A549 (cell line): ENCODE measurements around the gene RXRA. TPM values are rescaled to one million over a fixed set of nuclear protein-coding genes. Genes with fewer than 3 reads are reported as not detected.

Experiments used
- ATAC-seq, 2 experiments: fragments of 200-7000 bp in 1 of 2; fragments of >200 bp in 1 of 2; cut with Nextera tagmentation in 1 of 2; cut with Tn5 transposase in 1 of 2; 3 replicates each; pipeline versions ENCODE4 v1.8.0 to v1.9.1; 2018 to 2020; ENCODE audit warnings: mild to moderate bottlenecking in 1 of 2, moderate library complexity in 1 of 2
- CTCF ChIA-PET: fragments of 300-600 bp; sonication (Branson Sonifier 250); formaldehyde crosslinking; extraction: SDS; loops from one replicate; lab custom pipeline; 2021; ENCODE audit warnings: antibody characterized with exemption, inconsistent platforms; lab: Yijun Ruan, JAX
- POLR2A ChIA-PET: fragments of 350-600 bp; formaldehyde crosslinking; extraction: SDS; loops from one replicate; lab custom pipeline; 2021; ENCODE audit warnings: antibody characterized with exemption, inconsistent platforms; lab: Yijun Ruan, JAX
- DNase-seq, 2 experiments: peaks; one replicate each; pipeline versions ENCODE4 v3.0.0 to v3.0.0-alpha.2; 2011 to 2016; ENCODE audit warnings: low read depth in 1 of 2, low spot score in 1 of 2
- FAIRE-seq: peaks from 2 replicates; lab custom pipeline; 2011; peaks lifted over from hg19 to GRCh38; lab: Jason Lieb, UNC
- H3K27ac ChIP-seq, 2 experiments: fragments of >200 bp; sonication (Bioruptor Twin); formaldehyde crosslinking; 3 replicates each; pipeline ENCODE4 v1.5.1; 2016 to 2017
- H3K4me1 ChIP-seq: fragments of >200 bp; sonication (Bioruptor Twin); formaldehyde crosslinking; 3 replicates; pipeline ENCODE4 v1.6.1; 2016
- H3K4me2 ChIP-seq: fragments of >200 bp; sonication (Bioruptor Twin); formaldehyde crosslinking; 3 replicates; pipeline ENCODE4 v1.6.1; 2016
- H3K4me3 ChIP-seq: fragments of >200 bp; sonication (Bioruptor Twin); formaldehyde crosslinking; 3 replicates; pipeline ENCODE4 v1.5.1; 2016
- H3K9me3 ChIP-seq: fragments of >200 bp; sonication (Bioruptor Twin); formaldehyde crosslinking; 3 replicates; pipeline ENCODE4 v1.6.1; 2016
- CBX8 ChIP-seq: fragments of 200-600 bp; sonication (generic); IDR thresholded peaks from 2 replicates; pipeline ENCODE4 v1.6.1; 2016
- CHD2 ChIP-seq: fragments of 150-350 bp; IDR thresholded peaks from 2 replicates; pipeline ENCODE4 v1.6.1; 2014; ENCODE audit warnings: low read length; ENCODE audit not compliant: partially characterized antibody
- FOSL2 ChIP-seq, 2 experiments: fragments of 450-650 bp in 1 of 2; fragments of >200 bp in 1 of 2; sonication (Bioruptor Twin) in 1 of 2; formaldehyde crosslinking; IDR thresholded peaks; 2 replicates each; pipeline versions ENCODE4 v1.5.0 to v1.6.1; 2016 to 2020; ENCODE audit warnings: mild to moderate bottlenecking in 1 of 2, moderate library complexity in 1 of 2
- FOXS1 ChIP-seq: fragments of 250-450 bp; sonication (Bioruptor Pico); IDR thresholded peaks from 2 replicates; pipeline ENCODE4 v1.5.0; 2020; ENCODE audit warnings: mild to moderate bottlenecking, moderate library complexity
- HEYL ChIP-seq: fragments of 250-450 bp; sonication (Bioruptor Pico); IDR thresholded peaks from 2 replicates; pipeline ENCODE4 v1.8.0; 2021; ENCODE audit warnings: mild to moderate bottlenecking, moderate library complexity
- HOXA7 ChIP-seq: fragments of 250-450 bp; sonication (Bioruptor Pico); IDR thresholded peaks from 2 replicates; pipeline ENCODE4 v1.5.0; 2020; ENCODE audit warnings: mild to moderate bottlenecking, moderate library complexity
- HOXB5 ChIP-seq: fragments of 250-450 bp; sonication (Bioruptor Pico); IDR thresholded peaks from 2 replicates; pipeline ENCODE4 v1.5.0; 2020; ENCODE audit warnings: mild to moderate bottlenecking, moderate library complexity
- JUN ChIP-seq, 2 experiments: fragments of >200 bp; sonication (Bioruptor Twin); formaldehyde crosslinking; IDR thresholded peaks; 2 replicates in 1 of 2; 3 replicates in 1 of 2; pipeline ENCODE4 v1.6.1; 2016 to 2017
- KDM1A ChIP-seq: fragments of 200-600 bp; sonication (generic); IDR thresholded peaks from 2 replicates; pipeline ENCODE4 v1.6.1; 2016; ENCODE audit warnings: low read depth, mild to moderate bottlenecking
- KDM5A ChIP-seq: fragments of 200-600 bp; sonication (generic); IDR thresholded peaks from 2 replicates; pipeline ENCODE4 v1.6.1; 2016; ENCODE audit warnings: antibody characterized with exemption, mild to moderate bottlenecking
- MYC ChIP-seq: IDR thresholded peaks from 2 replicates; pipeline ENCODE4 v1.6.1; 2012; ENCODE audit warnings: mild to moderate bottlenecking, inconsistent platforms, low read length, improper control_type of control experiment, borderline replicate concordance
- PHF8 ChIP-seq: fragments of 200-600 bp; sonication (generic); IDR thresholded peaks from 2 replicates; pipeline ENCODE4 v1.6.1; 2016; ENCODE audit warnings: low read depth, mild to moderate bottlenecking, antibody characterized with exemption, moderate library complexity, borderline replicate concordance
- RAD21 ChIP-seq, 2 experiments: fragments of >200 bp in 1 of 2; sonication (Bioruptor Twin) in 1 of 2; formaldehyde crosslinking in 1 of 2; IDR thresholded peaks in 1 of 2; conservative IDR thresholded peaks in 1 of 2; 2 replicates in 1 of 2; 3 replicates in 1 of 2; pipeline ENCODE4 v1.6.1; 2012 to 2018; ENCODE audit warnings: inconsistent platforms in 1 of 2
- RARB ChIP-seq: fragments of 250-450 bp; sonication (Bioruptor Pico); IDR thresholded peaks from 2 replicates; pipeline ENCODE4 v1.8.0; 2021; ENCODE audit warnings: mild to moderate bottlenecking, moderate library complexity
- RCOR1 ChIP-seq: fragments of 150-350 bp; IDR thresholded peaks from 2 replicates; pipeline ENCODE4 v1.6.1; 2014; ENCODE audit warnings: antibody characterized with exemption, low read length, low read depth
- RFX5 ChIP-seq: fragments of 450-650 bp; IDR thresholded peaks from 2 replicates; pipeline ENCODE4 v1.7.1; 2014; ENCODE audit warnings: antibody characterized with exemption, mild to moderate bottlenecking, moderate library complexity
- SMC3 ChIP-seq: fragments of >200 bp; sonication (Bioruptor Twin); formaldehyde crosslinking; IDR thresholded peaks from 3 replicates; pipeline ENCODE4 v1.6.1; 2018; ENCODE audit warnings: inconsistent platforms
- TFCP2L1 ChIP-seq: fragments of 250-450 bp; sonication (Bioruptor Pico); IDR thresholded peaks from 2 replicates; pipeline ENCODE4 v1.5.0; 2021; ENCODE audit warnings: mild to moderate bottlenecking
- ZFP36 ChIP-seq: fragments of 450-650 bp; IDR thresholded peaks from 2 replicates; pipeline ENCODE4 v1.6.1; 2014; ENCODE audit warnings: borderline replicate concordance; ENCODE audit not compliant: partially characterized antibody
- WGBS: methylation state at CpG from one replicate; pipeline ENCODE4 v1.1.6; 2017; ENCODE audit errors: missing lambda C conversion rate; 5-methylcytosine and 5-hydroxymethylcytosine counted together
- polyA plus RNA-seq, 4 experiments: library from polyadenylated mRNA; depleted of rRNA in 3 of 4; stranded (reverse); fragments of >200 nt; fragmentation: RNase III in 1 of 4; extraction: RNeasy Plus Mini Kit Qiagen cat#74134 plus additional on column Dnase treatment in 1 of 4; gene quantifications; 2 replicates in 3 of 4; 3 replicates in 1 of 4; pipeline ENCODE4 v1.2.3, GENCODE V29; 2011 to 2017
- TF ChIP-seq, protein P1 (sequence below): IDR thresholded peaks from 2 replicates; pipeline ENCODE4 v1.6.1; 2012
- TF ChIP-seq, protein P2 (sequence below): fragments of >200 bp; sonication (Bioruptor Twin); formaldehyde crosslinking; IDR thresholded peaks from 3 replicates; pipeline ENCODE4 v1.5.1; 2016
- TF ChIP-seq, protein P3 (sequence below): IDR thresholded peaks from 2 replicates; pipeline ENCODE4 v1.6.1; 2012; ENCODE audit warnings: low read depth, borderline replicate concordance
- TF ChIP-seq, protein P4 (sequence below): fragments of >200 bp; sonication (Bioruptor Twin); formaldehyde crosslinking; IDR thresholded peaks from 3 replicates; pipeline ENCODE4 v1.6.1; 2016
- TF ChIP-seq, protein P5 (sequence below): IDR thresholded peaks from 2 replicates; pipeline ENCODE4 v1.6.1; 2012
- TF ChIP-seq, protein P6 (sequence below): fragments of 250-450 bp; sonication (Bioruptor Pico); IDR thresholded peaks from 2 replicates; pipeline ENCODE4 v1.5.0; 2020; ENCODE audit warnings: low read depth, mild to moderate bottlenecking, moderate library complexity
- TF ChIP-seq, protein P7 (sequence below): fragments of 200-600 bp; sonication (generic); IDR thresholded peaks from 2 replicates; pipeline ENCODE4 v1.6.1; 2016; ENCODE audit warnings: antibody characterized with exemption, mild to moderate bottlenecking, moderate library complexity
- TF ChIP-seq, protein P8 (sequence below): fragments of 150-350 bp; IDR thresholded peaks from 2 replicates; pipeline ENCODE4 v1.6.1; 2014; ENCODE audit warnings: low read depth, mild to moderate bottlenecking, low read length

The RXRA gene
- polyA plus RNA-seq, 2 of the 4 experiments (the other 2 are of a cell fraction): 6.6 to 23.9 TPM

DNA sequence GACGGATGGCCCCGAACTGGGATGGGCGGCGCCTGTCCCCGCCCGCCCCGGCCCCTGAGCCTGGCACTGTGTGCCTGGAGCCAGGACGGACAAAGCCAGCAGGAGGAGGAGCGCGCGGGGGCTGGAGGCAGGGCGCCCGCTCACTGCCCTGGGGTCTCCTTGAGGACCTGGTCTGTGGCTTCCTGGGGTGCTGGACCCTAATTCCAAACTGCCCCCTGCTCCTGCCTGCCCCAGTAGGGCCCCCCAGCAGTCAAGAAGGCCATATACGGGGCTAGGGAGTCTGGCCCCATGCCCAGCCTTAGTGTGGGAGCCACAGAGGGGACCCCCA, 29.2 kb upstream of the RXRA start:
- FAIRE-seq: no peak
- no peaks in the 10 kb centered on the region for H3K4me1 ChIP-seq
- H3K9me3 ChIP-seq: no peaks in the 10 kb centered on the region
- no peak for ATAC-seq
- CTCF ChIA-PET: interaction anchor here (1.8 kb wide), 1 partner anchor 10 kb away, joined by 5 read pairs; no protein-coding TSS in a partner anchor
- no peak overlapping the region for H3K4me3 ChIP-seq
- H3K4me2 ChIP-seq: no peak overlapping the region
- POLR2A ChIA-PET: no interaction called here
- H3K27ac ChIP-seq: no peak overlapping the region
- DNase-seq: no peak
- TF ChIP-seq MYC: no peak
- no peak for TF ChIP-seq TFCP2L1 (CRISPR knock-in tag)
- TF ChIP-seq CBX8: no peak
- TF ChIP-seq RAD21 (conservative IDR thresholded peaks at IDR 0.05 in 1 of 2, IDR thresholded peaks at IDR 0.05 in 1 of 2): no peak
- TF ChIP-seq ZFP36: no peak
- TF ChIP-seq HEYL: no peak
- TF ChIP-seq SMC3: no peak
- TF ChIP-seq, protein P1, sequence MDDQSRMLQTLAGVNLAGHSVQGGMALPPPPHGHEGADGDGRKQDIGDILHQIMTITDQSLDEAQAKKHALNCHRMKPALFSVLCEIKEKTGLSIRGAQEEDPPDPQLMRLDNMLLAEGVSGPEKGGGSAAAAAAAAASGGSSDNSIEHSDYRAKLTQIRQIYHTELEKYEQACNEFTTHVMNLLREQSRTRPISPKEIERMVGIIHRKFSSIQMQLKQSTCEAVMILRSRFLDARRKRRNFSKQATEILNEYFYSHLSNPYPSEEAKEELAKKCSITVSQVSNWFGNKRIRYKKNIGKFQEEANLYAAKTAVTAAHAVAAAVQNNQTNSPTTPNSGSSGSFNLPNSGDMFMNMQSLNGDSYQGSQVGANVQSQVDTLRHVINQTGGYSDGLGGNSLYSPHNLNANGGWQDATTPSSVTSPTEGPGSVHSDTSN: no peak
- no peak for TF ChIP-seq RARB (CRISPR knock-in tag)
- no peak for TF ChIP-seq KDM1A
- no peak for TF ChIP-seq HOXA7 (CRISPR knock-in tag)
- TF ChIP-seq, protein P2, sequence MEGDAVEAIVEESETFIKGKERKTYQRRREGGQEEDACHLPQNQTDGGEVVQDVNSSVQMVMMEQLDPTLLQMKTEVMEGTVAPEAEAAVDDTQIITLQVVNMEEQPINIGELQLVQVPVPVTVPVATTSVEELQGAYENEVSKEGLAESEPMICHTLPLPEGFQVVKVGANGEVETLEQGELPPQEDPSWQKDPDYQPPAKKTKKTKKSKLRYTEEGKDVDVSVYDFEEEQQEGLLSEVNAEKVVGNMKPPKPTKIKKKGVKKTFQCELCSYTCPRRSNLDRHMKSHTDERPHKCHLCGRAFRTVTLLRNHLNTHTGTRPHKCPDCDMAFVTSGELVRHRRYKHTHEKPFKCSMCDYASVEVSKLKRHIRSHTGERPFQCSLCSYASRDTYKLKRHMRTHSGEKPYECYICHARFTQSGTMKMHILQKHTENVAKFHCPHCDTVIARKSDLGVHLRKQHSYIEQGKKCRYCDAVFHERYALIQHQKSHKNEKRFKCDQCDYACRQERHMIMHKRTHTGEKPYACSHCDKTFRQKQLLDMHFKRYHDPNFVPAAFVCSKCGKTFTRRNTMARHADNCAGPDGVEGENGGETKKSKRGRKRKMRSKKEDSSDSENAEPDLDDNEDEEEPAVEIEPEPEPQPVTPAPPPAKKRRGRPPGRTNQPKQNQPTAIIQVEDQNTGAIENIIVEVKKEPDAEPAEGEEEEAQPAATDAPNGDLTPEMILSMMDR: no peak
- no peak for TF ChIP-seq CHD2
- TF ChIP-seq, protein P3, sequence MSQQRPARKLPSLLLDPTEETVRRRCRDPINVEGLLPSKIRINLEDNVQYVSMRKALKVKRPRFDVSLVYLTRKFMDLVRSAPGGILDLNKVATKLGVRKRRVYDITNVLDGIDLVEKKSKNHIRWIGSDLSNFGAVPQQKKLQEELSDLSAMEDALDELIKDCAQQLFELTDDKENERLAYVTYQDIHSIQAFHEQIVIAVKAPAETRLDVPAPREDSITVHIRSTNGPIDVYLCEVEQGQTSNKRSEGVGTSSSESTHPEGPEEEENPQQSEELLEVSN: no peak
- TF ChIP-seq, protein P4, sequence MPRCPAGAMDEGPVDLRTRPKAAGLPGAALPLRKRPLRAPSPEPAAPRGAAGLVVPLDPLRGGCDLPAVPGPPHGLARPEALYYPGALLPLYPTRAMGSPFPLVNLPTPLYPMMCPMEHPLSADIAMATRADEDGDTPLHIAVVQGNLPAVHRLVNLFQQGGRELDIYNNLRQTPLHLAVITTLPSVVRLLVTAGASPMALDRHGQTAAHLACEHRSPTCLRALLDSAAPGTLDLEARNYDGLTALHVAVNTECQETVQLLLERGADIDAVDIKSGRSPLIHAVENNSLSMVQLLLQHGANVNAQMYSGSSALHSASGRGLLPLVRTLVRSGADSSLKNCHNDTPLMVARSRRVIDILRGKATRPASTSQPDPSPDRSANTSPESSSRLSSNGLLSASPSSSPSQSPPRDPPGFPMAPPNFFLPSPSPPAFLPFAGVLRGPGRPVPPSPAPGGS: no peak
- TF ChIP-seq, protein P5, sequence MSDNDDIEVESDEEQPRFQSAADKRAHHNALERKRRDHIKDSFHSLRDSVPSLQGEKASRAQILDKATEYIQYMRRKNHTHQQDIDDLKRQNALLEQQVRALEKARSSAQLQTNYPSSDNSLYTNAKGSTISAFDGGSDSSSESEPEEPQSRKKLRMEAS: no peak
- no peak for TF ChIP-seq RCOR1
- TF ChIP-seq RFX5: no peak
- TF ChIP-seq FOSL2 (IDR thresholded peaks at IDR 0.05): no peak
- TF ChIP-seq FOSL2 (CRISPR knock-in tag; IDR thresholded peaks at IDR 0.05): no peak
- 77% methylated on average over 5 of the region's 14 CpGs for WGBS

DNA sequence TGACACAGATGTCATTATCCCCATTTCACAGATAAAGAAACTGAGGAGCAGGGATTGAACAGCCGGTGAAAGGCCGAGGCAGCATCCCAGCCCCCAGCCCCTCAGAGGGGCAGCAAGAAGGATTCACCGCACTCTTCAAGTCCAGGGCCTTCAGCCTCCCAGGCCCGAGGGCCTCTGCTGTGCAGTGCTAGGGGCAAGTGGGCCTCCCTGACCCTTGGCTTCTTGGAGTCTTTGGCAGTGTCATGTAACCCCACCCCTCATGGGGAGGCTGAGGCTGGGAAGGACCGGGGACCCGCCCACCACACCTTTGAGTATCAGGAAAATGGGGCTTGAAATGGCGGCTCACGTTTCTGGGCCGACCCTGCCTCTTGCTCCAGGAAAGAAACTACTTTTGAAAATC, 28.7 kb upstream of the RXRA start:
- FAIRE-seq (no peak), ATAC-seq (no peak), DNase-seq (no peak)
- WGBS: 85% methylated on average over 9 of the region's 9 CpGs
- Histone ChIP-seq H3K4me1 (no peaks in the 10 kb centered on the region), H3K4me3 (no peak overlapping the region), H3K27ac (no peak overlapping the region), H3K4me2 (no peak overlapping the region), H3K9me3 (no peaks in the 10 kb centered on the region)
- ChIA-PET POLR2A (no interaction called here), CTCF (interaction anchor here (1.8 to 2.5 kb wide), 2 partner anchors 10 to 146 kb away, joined by 5 to 6 read pairs; no protein-coding TSS in a partner anchor)
- TF ChIP-seq KDM5A (no peak), KDM1A (no peak), FOXS1 (CRISPR knock-in tag) (no peak), JUN (IDR thresholded peaks at IDR 0.05) (no peak), HOXB5 (CRISPR knock-in tag) (no peak), PHF8 (no peak), CBX8 (no peak), RAD21 (conservative IDR thresholded peaks at IDR 0.05 in 1 of 2, IDR thresholded peaks at IDR 0.05 in 1 of 2) (no peak)
- TF ChIP-seq, protein P6, sequence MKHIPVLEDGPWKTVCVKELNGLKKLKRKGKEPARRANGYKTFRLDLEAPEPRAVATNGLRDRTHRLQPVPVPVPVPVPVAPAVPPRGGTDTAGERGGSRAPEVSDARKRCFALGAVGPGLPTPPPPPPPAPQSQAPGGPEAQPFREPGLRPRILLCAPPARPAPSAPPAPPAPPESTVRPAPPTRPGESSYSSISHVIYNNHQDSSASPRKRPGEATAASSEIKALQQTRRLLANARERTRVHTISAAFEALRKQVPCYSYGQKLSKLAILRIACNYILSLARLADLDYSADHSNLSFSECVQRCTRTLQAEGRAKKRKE (CRISPR knock-in tag): no peak
- TF ChIP-seq, protein P7, sequence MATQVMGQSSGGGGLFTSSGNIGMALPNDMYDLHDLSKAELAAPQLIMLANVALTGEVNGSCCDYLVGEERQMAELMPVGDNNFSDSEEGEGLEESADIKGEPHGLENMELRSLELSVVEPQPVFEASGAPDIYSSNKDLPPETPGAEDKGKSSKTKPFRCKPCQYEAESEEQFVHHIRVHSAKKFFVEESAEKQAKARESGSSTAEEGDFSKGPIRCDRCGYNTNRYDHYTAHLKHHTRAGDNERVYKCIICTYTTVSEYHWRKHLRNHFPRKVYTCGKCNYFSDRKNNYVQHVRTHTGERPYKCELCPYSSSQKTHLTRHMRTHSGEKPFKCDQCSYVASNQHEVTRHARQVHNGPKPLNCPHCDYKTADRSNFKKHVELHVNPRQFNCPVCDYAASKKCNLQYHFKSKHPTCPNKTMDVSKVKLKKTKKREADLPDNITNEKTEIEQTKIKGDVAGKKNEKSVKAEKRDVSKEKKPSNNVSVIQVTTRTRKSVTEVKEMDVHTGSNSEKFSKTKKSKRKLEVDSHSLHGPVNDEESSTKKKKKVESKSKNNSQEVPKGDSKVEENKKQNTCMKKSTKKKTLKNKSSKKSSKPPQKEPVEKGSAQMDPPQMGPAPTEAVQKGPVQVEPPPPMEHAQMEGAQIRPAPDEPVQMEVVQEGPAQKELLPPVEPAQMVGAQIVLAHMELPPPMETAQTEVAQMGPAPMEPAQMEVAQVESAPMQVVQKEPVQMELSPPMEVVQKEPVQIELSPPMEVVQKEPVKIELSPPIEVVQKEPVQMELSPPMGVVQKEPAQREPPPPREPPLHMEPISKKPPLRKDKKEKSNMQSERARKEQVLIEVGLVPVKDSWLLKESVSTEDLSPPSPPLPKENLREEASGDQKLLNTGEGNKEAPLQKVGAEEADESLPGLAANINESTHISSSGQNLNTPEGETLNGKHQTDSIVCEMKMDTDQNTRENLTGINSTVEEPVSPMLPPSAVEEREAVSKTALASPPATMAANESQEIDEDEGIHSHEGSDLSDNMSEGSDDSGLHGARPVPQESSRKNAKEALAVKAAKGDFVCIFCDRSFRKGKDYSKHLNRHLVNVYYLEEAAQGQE: no peak
- TF ChIP-seq, protein P5: no peak
- TF ChIP-seq, protein P8, sequence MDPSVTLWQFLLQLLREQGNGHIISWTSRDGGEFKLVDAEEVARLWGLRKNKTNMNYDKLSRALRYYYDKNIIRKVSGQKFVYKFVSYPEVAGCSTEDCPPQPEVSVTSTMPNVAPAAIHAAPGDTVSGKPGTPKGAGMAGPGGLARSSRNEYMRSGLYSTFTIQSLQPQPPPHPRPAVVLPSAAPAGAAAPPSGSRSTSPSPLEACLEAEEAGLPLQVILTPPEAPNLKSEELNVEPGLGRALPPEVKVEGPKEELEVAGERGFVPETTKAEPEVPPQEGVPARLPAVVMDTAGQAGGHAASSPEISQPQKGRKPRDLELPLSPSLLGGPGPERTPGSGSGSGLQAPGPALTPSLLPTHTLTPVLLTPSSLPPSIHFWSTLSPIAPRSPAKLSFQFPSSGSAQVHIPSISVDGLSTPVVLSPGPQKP: no peak
